GM10266 (cell line): ENCODE results near the gene RYR2.

Experiments used
- DNase-seq: peaks from one replicate; pipeline ENCODE4 v3.0.0; 2012; ENCODE audit errors: extremely low spot score
- TF ChIP-seq, protein P1 (sequence below): IDR thresholded peaks from 2 replicates; pipeline ENCODE4 v1.5.1; 2012; ENCODE audit warnings: mild to moderate bottlenecking, low read depth; ENCODE audit not compliant: control insufficient read depth, insufficient read depth; ENCODE audit errors: missing control alignments

The RYR2 gene

DNA sequence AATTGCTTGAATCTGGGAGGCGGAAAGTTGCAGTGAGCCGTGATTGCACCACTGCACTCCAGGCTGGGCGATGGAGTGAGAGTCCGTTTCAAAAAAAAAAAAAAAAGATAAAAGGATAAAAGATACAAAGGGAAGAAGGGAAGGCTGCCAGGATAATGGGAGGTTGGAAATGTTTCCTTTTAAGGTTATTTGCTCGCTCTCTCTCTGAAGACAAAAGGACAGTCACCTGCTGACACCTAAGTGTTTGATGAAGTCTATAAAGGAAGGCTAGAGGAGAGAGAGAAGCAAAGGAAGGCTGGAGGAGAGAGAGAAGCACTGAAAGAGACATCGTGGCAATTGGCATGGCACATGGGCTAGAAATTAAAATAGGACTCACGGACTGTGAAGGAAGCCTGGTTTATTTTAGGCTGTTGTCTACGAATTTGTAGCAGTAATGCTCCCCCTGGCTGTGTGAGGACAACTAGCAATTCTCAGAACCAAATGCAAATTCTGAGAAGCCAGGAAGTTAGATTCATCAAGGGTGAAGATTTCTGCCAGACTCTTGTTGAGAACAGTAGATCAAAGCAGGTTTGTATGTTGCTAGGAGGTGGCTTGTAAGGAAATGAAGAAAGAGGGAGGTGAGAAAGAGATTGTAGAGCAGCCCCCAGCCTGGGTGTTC is 694.5 kb downstream of the RYR2 start:
- peak; percentile 4 for DNase-seq

GRCh38 chr1:237737448-237737847 is 695.5 kb downstream of the RYR2 start:
- TF ChIP-seq, protein P1, sequence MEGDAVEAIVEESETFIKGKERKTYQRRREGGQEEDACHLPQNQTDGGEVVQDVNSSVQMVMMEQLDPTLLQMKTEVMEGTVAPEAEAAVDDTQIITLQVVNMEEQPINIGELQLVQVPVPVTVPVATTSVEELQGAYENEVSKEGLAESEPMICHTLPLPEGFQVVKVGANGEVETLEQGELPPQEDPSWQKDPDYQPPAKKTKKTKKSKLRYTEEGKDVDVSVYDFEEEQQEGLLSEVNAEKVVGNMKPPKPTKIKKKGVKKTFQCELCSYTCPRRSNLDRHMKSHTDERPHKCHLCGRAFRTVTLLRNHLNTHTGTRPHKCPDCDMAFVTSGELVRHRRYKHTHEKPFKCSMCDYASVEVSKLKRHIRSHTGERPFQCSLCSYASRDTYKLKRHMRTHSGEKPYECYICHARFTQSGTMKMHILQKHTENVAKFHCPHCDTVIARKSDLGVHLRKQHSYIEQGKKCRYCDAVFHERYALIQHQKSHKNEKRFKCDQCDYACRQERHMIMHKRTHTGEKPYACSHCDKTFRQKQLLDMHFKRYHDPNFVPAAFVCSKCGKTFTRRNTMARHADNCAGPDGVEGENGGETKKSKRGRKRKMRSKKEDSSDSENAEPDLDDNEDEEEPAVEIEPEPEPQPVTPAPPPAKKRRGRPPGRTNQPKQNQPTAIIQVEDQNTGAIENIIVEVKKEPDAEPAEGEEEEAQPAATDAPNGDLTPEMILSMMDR = no peak

More for the DNA sequence above, 694.5 kb downstream of the RYR2 start:
- TF ChIP-seq, protein P1 = no peak

DNA sequence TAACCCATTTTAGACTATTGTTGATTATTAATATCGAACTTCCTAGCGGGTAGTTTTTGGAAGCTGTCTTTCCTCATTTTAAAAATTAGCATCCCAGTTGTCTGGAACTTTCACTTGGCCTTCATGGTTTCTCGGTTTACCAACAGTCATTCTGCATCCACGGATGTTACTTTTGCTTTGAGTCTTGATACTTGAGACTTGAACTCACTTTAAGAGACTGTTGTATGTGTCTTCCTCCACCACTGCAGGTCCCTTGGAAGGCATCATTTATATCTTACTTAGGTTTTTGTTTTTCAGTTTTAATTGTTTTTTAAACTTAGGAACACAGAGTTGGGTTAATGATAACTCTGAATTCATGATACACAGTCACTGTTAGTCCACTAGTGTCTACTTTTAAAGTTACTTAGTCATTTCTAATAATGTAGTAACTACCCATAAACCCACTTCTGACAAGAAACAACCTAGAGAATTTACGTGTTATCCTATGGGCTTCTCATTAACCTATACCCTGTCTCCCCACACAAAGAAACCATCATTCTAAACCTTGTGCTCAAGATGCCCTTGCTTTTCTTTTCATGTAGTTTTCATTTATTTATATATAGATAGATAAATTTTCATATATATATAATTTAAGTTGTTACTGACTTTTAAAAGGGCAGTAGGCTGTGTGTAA is 696.1 kb downstream of the RYR2 start:
- TF ChIP-seq, protein P1 = no peak
- DNase-seq = no peak

More at GRCh38 chr1:237737448-237737847, 695.5 kb downstream of the RYR2 start:
- no peak for DNase-seq

DNA sequence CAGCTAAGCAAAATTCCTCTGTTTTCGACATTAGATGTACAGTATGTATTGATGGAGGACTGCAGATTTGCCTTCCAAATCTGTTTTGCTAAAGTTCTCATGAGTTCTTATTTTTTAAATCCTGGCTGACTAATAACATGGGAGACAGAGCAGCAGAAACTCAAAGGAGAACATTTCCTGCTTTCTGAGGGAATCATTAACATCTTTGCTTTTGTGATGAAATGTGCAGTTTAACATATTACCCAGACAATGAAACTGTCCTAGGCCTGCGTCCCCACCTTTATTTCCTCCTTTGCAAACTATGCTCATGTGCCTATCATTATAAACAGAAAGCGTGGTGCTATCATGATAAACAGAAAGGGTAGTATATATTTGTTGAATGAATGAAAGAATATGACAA is 698.9 kb downstream of the RYR2 start:
- TF ChIP-seq, protein P1 = no peak
- no peak for DNase-seq

- TF ChIP-seq, protein P1 = no peak
- no peak for DNase-seq
These were observed 703.6 kb downstream of the RYR2 start for GRCh38 chr1:237745545-237745944.

DNA sequence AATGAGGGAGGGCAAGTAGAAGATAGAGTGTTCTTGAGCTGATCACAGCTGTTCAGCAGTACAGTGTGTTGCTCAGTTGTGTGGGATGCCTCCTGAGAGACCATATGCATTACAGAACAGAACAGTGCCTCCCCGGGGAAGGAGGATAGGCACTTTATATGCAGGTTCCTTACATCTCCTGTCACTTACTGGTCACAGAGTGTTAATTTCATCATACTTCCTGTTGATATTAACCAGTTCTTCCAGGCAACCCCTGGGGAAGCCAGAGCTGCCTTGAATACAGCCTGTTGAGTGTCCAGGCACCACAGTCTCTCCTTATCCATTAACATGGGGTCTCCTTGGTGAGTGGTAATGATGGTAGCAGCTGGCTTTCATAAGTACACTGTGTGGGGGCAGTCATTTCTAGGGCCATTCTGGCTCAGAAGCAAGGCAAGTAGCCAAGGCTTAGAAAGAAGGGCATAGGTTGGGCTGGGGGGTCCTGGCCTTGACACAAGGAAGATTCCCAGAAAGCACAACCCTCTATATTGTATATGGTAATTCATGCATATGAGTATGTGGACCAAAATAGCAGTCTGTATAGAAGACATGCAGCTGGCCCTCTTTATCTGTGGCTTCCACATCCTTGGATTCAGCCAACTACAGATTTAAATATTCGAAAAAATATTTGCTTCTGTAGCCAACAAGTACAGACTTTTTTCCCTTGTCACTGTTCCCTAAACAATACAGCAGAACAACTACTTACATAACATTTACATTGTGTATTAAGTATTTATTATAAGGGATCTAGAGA is 706.4 kb downstream of the RYR2 start:
- TF ChIP-seq, protein P1 = no peak
- DNase-seq = no peak

DNA sequence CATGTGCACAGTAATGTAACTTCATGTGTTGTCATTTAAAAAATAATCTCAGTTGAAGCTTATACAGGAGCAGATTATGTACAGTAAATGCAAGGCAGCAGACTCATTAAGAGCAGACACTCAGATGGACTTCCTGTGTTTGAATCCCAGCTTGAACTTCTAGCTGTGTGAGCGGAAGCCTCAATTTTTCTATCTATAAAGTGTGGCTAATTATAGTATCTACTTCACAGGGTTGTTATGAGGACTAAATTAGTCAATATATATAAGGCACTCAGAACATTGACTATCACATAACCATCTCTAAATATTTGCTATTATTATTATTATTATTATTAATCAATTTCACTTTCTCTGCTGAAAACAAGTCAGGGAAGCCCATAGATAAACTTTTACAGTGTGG is 707.1 kb downstream of the RYR2 start:
- TF ChIP-seq, protein P1 = no peak

More for the DNA sequence above, 707.1 kb downstream of the RYR2 start:
- no peak for DNase-seq
